Muscle layer of colon (tissue), 2 donors: ENCODE data around the gene TPRX2.
"Not testable (repeated sequence)": the region's sequence is repeated elsewhere in the genome, so short reads cannot be mapped to it uniquely, and the experiment has no call there.

Experiments
- H3K27ac ChIP-seq: one replicate; pipeline ENCODE4 v1.7.0; 2013; ENCODE audit warnings: low read depth, mild to moderate bottlenecking, low read length, moderate library complexity
- H3K27me3 ChIP-seq, 2 donors: one replicate each; pipeline ENCODE4 v1.7.0; 2013; ENCODE audit warnings: low read length in 2 of 2, mild to moderate bottlenecking in 2 of 2; ENCODE audit not compliant: insufficient read depth in 2 of 2, control insufficient read depth in 1 of 2
- H3K36me3 ChIP-seq: one replicate; pipeline ENCODE4 v1.7.0; 2013; ENCODE audit warnings: mild to moderate bottlenecking, low read length; ENCODE audit not compliant: insufficient read depth
- H3K4me1 ChIP-seq: one replicate; pipeline ENCODE4 v1.7.0; 2013; ENCODE audit warnings: mild to moderate bottlenecking, low read length; ENCODE audit not compliant: insufficient read depth
- H3K4me3 ChIP-seq, 2 donors: one replicate each; pipeline ENCODE4 v1.7.0; 2013; ENCODE audit warnings: low read length in 2 of 2, low read depth in 1 of 2, mild to moderate bottlenecking in 1 of 2, moderate library complexity in 1 of 2
- H3K9ac ChIP-seq: one replicate; pipeline ENCODE4 v1.7.0; 2013; ENCODE audit warnings: low read length
- H3K9me3 ChIP-seq: one replicate; pipeline ENCODE4 v1.7.0; 2013; ENCODE audit warnings: mild to moderate bottlenecking, low read length
- donor health status: abdominal sarcoma.
- donor health status: Adenocarcinoma of cecum.

TPRX2 gene

GRCh38 chr19:47836038-47836437, 23.0 kb upstream of the TPRX2 start:
- Histone ChIP-seq H3K9ac (no peak overlapping the region), H3K27ac (no peak overlapping the region), H3K9me3 (no peaks in the 10 kb centered on the region), H3K4me1 (no peaks in the 10 kb centered on the region), H3K36me3 (no peaks in the 10 kb centered on the region), H3K27me3 (peaks cover 0 to 5% of the 10 kb centered on the region in 2 donors), H3K4me3 (no peak overlapping the region)

GRCh38 chr19:47839411-47839810, 19.6 kb upstream of the TPRX2 start:
- H3K36me3 ChIP-seq = no peaks in the 10 kb centered on the region
- no peaks in the 10 kb centered on the region for H3K9me3 ChIP-seq
- H3K4me1 ChIP-seq = no peaks in the 10 kb centered on the region
- H3K27ac ChIP-seq = no peak overlapping the region
- H3K27me3 ChIP-seq = peaks cover 0 to 12% of the 10 kb centered on the region in 2 donors
- H3K4me3 ChIP-seq = no peak overlapping the region
- H3K9ac ChIP-seq = no peak overlapping the region

- no peaks in the 10 kb centered on the region for H3K9me3 ChIP-seq
- H3K9ac ChIP-seq = no peak overlapping the region
- H3K27me3 ChIP-seq = peaks cover 0 to 12% of the 10 kb centered on the region in 2 donors
- no peaks in the 10 kb centered on the region for H3K36me3 ChIP-seq
- no peak overlapping the region for H3K4me3 ChIP-seq
- H3K4me1 ChIP-seq = no peaks in the 10 kb centered on the region
- no peak overlapping the region for H3K27ac ChIP-seq
Measured at GRCh38 chr19:47839913-47840312, 19.1 kb upstream of the TPRX2 start.

- no peaks in the 10 kb centered on the region for H3K36me3 ChIP-seq
- no peak overlapping the region for H3K27ac ChIP-seq
- H3K9me3 ChIP-seq = no peaks in the 10 kb centered on the region
- H3K4me3 ChIP-seq = no peak overlapping the region
- H3K4me1 ChIP-seq = no peaks in the 10 kb centered on the region
- peaks cover 0 to 12% of the 10 kb centered on the region in 2 donors for H3K27me3 ChIP-seq
- H3K9ac ChIP-seq = no peak overlapping the region
Measured at GRCh38 chr19:47842941-47843340, 16.1 kb upstream of the TPRX2 start.

GRCh38 chr19:47848425-47848822, 10.6 kb upstream of the TPRX2 start:
- Histone ChIP-seq H3K4me3 (no peak overlapping the region), H3K9me3 (no peaks in the 10 kb centered on the region), H3K4me1 (no peaks in the 10 kb centered on the region), H3K9ac (no peak overlapping the region), H3K27ac (no peak overlapping the region), H3K36me3 (no peaks in the 10 kb centered on the region), H3K27me3 (peaks cover 12 to 26% of the 10 kb centered on the region in 2 donors)

- Histone ChIP-seq H3K36me3 (no peaks in the 10 kb centered on the region), H3K27ac (no peak overlapping the region), H3K27me3 (peaks cover 12 to 23% of the 10 kb centered on the region in 2 donors)
Measured at GRCh38 chr19:47848823-47849473, 10.1 kb upstream of the TPRX2 start.

GRCh38 chr19:47853003-47853402, 6.0 kb upstream of the TPRX2 start:
- no peak overlapping the region for H3K9ac ChIP-seq
- no peaks in the 10 kb centered on the region for H3K9me3 ChIP-seq
- no peak overlapping the region for H3K4me3 ChIP-seq
- no peaks in the 10 kb centered on the region for H3K36me3 ChIP-seq
- H3K4me1 ChIP-seq = no peaks in the 10 kb centered on the region
- H3K27me3 ChIP-seq = peaks cover 12 to 26% of the 10 kb centered on the region in 2 donors
- H3K27ac ChIP-seq = no peak overlapping the region

More at GRCh38 chr19:47848823-47849473, 10.1 kb upstream of the TPRX2 start:
- H3K9ac ChIP-seq = no peak overlapping the region
- no peaks in the 10 kb centered on the region for H3K4me1 ChIP-seq
- H3K9me3 ChIP-seq = no peaks in the 10 kb centered on the region
- no peak overlapping the region for H3K4me3 ChIP-seq

- Histone ChIP-seq H3K27ac (no peak overlapping the region), H3K4me1 (no peaks in the 10 kb centered on the region), H3K4me3 (no peak overlapping the region), H3K9me3 (no peaks in the 10 kb centered on the region), H3K9ac (no peak overlapping the region), H3K27me3 (peaks cover 0 to 16% of the 10 kb centered on the region in 2 donors), H3K36me3 (no peaks in the 10 kb centered on the region)
Measured at GRCh38 chr19:47854459-47854858, 4.6 kb upstream of the TPRX2 start.

GRCh38 chr19:47858231-47858630, 804 bp upstream of the TPRX2 start:
- not testable (repeated sequence) for H3K36me3 ChIP-seq, H3K9ac ChIP-seq, H3K9me3 ChIP-seq, H3K4me3 ChIP-seq, H3K27ac ChIP-seq, H3K4me1 ChIP-seq
- H3K27me3 ChIP-seq = peaks cover 0 to 14% of the 10 kb centered on the region in 2 donors

- not testable (repeated sequence) for H3K4me3 ChIP-seq, H3K9ac ChIP-seq, H3K9me3 ChIP-seq, H3K4me1 ChIP-seq, H3K27ac ChIP-seq, H3K36me3 ChIP-seq, H3K27me3 ChIP-seq
Measured at GRCh38 chr19:47859838-47860237, 803 bp downstream of the TPRX2 start.

GRCh38 chr19:47860602-47861297, 1.7 kb downstream of the TPRX2 start:
- no peaks in the 10 kb centered on the region for H3K9me3 ChIP-seq
- H3K27ac ChIP-seq = no peak overlapping the region
- H3K27me3 ChIP-seq = peaks cover 0 to 6% of the 10 kb centered on the region in 2 donors
- no peaks in the 10 kb centered on the region for H3K4me1 ChIP-seq
- no peak overlapping the region for H3K4me3 ChIP-seq
- no peaks in the 10 kb centered on the region for H3K36me3 ChIP-seq
- no peak overlapping the region for H3K9ac ChIP-seq

GRCh38 chr19:47861630-47862029, 2.6 kb downstream of the TPRX2 start:
- peaks cover 0 to 6% of the 10 kb centered on the region in 2 donors for H3K27me3 ChIP-seq
- no peak overlapping the region for H3K27ac ChIP-seq
- H3K9ac ChIP-seq = no peak overlapping the region
- H3K36me3 ChIP-seq = no peaks in the 10 kb centered on the region
- H3K4me1 ChIP-seq = no peaks in the 10 kb centered on the region
- H3K9me3 ChIP-seq = no peaks in the 10 kb centered on the region
- no peak overlapping the region for H3K4me3 ChIP-seq
